CD4-positive, alpha-beta T cell treated with Interleukin-12 subunit alpha and Interleukin-12 subunit beta, for 1 hour (primary cell): ENCODE data around the gene OR5A2.
"Not testable (repeated sequence)": the region's sequence is repeated elsewhere in the genome, so short reads cannot be mapped to it uniquely, and the experiment has no call there.

Experiments used
- DNase-seq: peaks from one replicate; pipeline ENCODE4 v3.0.0-alpha.2; 2020

OR5A2 gene

DNA sequence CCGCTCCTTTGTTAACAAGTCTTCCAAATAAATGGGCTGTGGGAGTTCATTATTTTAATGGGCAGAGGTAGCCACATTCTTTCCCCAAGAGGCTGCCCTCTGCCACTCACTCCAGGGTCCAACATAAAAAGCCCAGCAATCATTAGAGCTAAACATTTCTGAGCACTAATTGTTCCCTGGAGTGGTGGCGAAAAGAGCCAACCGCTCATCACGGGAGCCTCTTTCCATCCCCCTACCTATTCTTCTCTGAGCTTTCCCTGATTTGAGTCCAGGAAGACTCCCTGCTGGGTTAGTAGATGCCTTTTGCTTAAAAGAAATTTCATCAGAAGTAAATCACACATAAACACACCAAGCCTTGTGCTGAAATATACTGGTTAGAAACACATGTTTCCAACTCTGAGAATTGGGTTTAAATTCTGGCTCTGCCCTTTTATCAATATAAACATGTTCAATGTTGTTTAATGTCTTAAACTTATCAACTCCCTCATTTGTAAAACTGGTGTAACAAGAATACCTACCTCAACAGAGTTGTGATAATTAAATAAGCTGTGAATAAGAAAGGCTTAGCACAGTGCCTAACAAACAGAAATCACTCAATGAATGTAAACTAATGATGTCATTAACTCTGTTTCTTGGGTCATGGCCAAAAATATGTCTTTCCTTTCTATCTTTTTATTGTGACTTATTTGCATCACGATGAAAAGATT lies at the start of gene OR5A2:
Gene OR5A2, minus strand, starts transcription at position 53 of the 707 bp plus-strand sequence. CDS start 3,460 bp downstream, outside the sequence.
- DNase-seq: no peak

DNA sequence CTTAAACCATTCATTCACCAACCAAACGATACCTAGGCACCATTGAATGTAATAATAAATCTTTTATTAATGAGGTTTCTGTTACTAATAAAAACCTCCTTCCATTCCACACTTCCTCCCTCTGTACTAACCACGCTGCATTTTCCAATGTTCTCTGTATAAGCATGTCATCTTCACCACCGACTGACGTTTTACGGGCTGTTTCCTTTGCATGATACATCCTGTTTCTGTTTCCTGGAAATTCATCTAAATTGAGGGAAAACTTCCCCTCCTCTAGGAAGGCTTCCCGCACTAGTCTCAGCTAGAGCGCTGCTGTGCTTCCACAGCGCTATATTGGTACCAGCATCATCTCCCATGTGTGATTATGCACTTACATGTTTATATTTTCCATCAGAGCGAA lies 49.0 kb upstream of the OR5A2 start:
- no peak for DNase-seq

DNA sequence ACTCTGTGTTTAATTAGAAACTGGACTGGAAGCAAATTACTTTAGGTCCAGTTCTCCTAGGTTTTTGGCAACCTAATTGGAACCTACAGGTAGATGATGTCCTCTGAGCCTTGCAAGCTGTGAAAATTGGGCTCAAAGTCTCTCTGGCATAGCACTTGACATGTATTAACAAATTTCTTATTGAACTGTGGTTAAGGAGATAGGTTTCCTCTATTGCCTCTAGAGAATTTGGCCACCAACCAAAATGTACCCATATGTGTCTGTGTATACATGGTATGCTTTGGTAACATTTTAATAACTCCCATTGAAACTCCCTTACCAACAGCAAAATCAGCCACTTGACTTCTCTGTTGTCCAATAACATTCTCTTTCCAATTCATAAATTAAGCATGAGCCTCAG lies 46.8 kb upstream of the OR5A2 start, which contains the start of gene OR4D10:
Gene OR4D10, plus strand, starts transcription at position 301 of the 400 bp plus-strand sequence. CDS start 4,115 bp downstream, outside the sequence.
- DNase-seq: no peak

- no peak for DNase-seq
These were observed 37.0 kb upstream of the OR5A2 start for GRCh38 chr11:59463190-59463641.

DNA sequence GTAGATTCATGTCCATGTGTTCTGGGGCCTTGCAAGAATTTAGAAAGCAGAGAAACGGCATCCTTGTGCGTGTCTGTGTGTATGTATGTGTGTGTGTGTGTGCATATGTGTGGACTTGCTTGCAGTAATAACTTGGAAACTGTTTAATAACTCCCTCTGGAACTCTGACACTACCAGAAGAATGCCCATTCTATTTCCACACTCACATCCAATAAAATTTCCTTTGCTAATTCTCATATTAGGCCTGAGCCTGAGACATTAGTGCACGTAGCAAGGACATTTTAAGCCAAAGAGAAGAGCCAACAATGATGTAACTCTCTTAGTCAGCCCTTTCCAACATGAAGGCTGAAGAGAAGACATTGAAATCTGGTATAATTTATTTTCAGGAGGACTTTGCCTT lies 33.7 kb upstream of the OR5A2 start:
- no peak for DNase-seq

GRCh38 chr11:59456661-59457060 lies 30.4 kb upstream of the OR5A2 start, which contains the start of gene OR4D6:
OR4D6 (plus strand) TSS chr11:59456961; CDS start chr11:59456961, 0 bp downstream.
- no peak for DNase-seq

DNA sequence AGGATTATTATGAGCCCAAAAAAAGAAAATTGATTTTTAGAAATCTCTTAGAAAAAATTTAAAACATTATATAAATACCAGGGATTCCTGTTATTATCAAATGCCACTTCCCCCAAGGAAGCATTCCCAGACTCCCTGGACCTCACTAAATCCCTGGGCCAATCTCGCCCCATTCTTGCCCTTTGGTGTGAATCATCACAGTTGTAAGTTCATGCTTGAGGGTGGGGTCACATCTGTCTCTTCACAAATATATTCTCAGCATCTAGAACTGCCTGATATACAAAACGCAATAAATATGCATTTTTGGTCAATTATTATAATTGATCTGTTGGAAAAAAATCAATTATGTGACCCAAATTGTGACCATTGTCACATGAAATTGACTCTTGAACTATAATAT lies 22.3 kb upstream of the OR5A2 start:
- DNase-seq: no peak

- not testable (repeated sequence) for DNase-seq
These were observed 19.4 kb upstream of the OR5A2 start for GRCh38 chr11:59445624-59446023.

DNA sequence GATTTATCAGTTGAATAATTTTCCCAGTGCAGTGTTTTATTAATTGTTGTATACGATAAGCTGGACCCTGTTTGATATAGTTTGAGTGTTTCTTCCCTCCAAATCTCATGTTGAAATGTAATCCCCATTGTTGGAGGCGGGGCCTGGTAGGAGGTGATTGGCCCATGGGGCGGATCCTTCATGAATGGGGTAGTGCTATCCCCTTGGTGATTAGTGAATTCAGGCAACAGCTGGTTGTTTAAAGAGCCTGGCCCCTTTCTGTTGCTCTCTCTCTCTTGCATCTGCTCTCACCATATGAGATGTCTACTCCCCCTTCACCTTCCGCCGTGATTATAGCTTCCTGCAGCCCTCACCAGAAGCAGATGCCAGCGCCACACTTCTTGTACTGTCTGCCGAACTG lies 11.6 kb upstream of the OR5A2 start:
- no peak for DNase-seq

GRCh38 chr11:59436169-59436568 lies 10.0 kb upstream of the OR5A2 start, which contains the start of gene OR5A1:
OR5A1 (plus strand) TSS chr11:59436469; CDS start chr11:59443169, 6,700 bp downstream.
- no peak for DNase-seq

DNA sequence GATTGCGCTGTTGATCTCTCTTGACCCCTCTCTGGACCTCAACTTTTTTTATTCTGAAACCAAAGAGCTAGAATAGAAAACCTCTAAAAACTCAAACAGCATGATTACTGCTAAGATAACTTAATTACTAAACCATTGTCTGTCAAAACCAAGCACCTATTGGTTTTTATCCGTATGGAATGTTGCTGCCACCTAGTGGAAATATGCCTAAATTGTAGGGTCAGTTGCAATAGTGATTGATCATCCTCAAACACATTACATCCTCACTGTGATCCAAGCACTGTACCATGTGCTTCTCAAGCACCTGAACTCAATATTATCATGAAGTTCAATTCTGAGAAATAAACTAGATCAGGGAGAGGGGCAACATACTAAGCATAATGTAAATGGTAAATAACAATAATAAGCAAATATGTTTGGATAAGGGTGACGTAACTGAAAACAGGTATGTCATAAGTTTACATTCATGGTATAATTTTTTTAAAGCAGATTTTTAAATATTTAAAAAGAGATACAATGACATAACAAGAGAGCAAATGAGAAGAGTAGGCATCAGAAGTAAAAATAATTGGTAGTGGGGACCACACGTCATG lies 3.8 kb upstream of the OR5A2 start:
- peak; percentile 66 for DNase-seq

DNA sequence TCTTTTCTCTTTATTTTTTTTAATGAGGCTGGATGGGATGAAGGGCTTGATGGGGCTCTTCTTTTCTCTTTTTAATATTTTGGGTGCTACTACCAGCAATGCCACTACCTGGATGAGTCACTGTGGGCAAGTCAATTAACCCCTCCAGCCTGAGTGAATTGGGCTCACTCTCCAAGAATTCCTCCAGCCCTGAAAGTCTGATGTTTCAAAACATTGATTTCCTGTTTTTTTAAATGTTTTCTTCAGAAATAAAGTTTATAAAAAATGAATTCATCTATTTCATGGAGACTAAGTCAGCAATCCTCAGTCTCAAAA lies 812 bp upstream of the OR5A2 start:
- no peak for DNase-seq

DNA sequence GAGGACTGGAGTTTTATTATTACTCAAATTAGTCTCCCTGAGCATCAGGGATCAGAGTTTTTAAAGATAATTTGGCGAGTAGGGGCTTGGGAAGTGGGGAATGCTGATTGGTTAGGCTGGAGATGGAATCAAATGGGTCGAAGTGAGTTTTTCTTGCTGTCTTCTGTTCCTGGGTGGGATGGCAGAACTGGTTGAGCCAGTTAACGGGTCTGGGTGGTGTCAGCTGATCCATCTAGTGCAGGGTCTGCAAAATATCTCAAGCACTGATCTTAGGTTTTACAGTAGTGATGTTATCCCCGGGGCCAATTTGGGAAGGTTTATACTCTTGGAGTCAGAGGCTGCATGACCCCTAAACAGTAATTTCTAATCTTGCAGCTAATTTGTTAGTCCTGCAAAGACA lies 1.1 kb downstream of the OR5A2 start:
- no peak for DNase-seq

GRCh38 chr11:59423835-59424234 lies 2.4 kb downstream of the OR5A2 start:
- DNase-seq: no peak

- no peak for DNase-seq
These were observed 8.1 kb downstream of the OR5A2 start for GRCh38 chr11:59418156-59418555.

GRCh38 chr11:59417023-59417422 lies 9.2 kb downstream of the OR5A2 start:
- DNase-seq: no peak

DNA sequence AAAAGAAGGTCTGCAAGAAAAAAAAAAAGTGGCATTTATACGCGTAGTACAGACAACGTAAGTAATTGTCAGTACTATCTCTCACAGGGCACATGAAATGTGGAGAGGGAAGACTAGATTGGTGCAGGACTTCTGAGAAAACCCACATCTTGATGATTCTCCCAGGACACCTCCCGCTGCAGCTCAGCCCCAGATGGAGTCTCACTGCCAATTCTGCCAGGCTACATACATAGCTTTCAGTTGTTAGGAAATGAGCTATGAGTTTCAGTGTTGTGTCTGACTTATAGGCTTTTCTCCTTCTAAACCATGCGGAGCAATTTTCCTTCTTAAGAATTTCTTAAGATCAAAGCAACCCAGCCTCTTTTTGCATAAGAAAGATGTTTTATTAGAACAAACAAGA lies 9.6 kb downstream of the OR5A2 start:
- DNase-seq: no peak

DNA sequence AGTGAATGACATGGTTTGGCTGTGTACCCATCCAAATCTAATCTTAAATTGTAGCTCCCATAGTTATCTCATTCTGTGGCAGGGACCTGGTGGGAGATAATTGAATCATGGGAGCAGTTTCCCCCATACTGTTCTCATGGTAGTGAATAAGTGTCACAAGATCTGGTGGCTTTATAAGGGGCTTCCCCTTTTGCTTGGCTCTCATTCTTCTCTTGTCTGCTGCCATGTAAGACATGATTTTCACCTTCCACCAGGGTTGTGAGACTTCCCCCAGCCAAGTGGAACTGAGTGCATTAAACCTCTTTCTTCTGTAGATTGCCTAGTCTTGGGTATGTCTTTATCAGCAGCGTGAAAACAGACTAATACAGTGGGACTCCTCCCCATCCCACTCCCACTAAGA lies 11.1 kb downstream of the OR5A2 start:
- DNase-seq: no peak

DNA sequence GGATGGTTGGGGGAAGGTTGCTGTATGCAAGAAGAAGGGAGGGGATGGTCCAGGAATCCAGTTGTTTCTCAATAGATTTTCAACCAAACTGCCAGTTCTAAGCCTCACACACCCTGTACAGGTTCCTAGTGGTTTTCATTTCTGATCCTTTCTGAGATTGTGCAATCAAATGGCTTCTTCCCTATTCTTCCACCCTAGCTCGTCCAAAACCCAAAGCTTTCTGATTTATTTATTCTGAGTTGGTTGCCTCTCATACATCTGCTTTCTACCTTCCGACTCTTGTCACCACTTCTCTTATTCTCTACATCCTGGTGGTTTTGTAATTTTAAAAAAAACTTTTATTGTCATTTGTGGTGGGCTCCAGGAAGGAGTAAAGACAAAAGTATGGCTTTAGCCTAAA lies 12.6 kb downstream of the OR5A2 start:
- no peak for DNase-seq

DNA sequence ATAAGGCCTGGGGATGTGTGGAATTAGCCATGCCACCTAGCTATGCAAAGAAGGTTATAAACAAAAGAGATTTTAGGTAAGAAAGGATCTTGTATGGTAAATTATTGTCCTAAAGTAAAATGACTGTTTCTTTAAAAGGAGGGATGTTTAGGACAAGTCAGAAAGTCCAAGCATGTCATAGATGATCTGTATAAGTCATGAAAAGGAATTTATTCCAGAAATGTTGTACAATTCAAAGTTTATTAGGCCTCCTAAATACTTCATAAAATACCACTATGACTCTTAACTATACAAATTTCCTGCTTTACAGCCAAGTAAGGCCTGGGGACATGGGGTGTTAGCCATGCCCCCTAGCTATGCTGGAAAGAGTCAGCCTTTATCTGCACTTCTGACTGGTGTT lies 22.7 kb downstream of the OR5A2 start:
- DNase-seq: no peak

DNA sequence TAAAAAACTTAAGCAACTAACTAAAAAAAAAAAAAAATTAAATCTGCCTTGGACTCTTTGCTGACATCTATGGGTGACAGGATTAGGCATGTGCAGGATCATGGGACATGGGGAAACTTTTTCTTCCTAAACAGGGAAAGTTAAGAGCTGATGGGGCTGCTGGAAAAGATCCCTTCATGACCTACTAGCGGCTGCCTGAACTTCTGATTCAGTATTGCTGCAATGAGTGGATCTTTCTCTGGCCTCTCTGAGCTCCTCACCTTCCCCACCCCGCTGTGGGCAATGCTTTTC lies 25.0 kb downstream of the OR5A2 start:
- no peak for DNase-seq

GRCh38 chr11:59400461-59401261 lies 25.6 kb downstream of the OR5A2 start:
- DNase-seq: no peak

- DNase-seq: no peak
These were observed 32.0 kb downstream of the OR5A2 start for GRCh38 chr11:59394186-59394585.
